ENCODE measurements around the gene EP300. TPM values are rescaled to one million over a fixed set of nuclear protein-coding genes. Genes with fewer than 3 reads are reported as not detected.
"Not testable (repeated sequence)": the region's sequence is repeated elsewhere in the genome, so short reads cannot be mapped to it uniquely, and the experiment has no call there.

The EP300 gene
- total RNA-seq (ENCODE audit: unreplicated experiment) = 115 TPM
- long read RNA-seq, partial matches to known transcripts = 4 of 5 reads
- long read RNA-seq, other reads (novel, unspliced or antisense) = 1 of 5 reads

DNA sequence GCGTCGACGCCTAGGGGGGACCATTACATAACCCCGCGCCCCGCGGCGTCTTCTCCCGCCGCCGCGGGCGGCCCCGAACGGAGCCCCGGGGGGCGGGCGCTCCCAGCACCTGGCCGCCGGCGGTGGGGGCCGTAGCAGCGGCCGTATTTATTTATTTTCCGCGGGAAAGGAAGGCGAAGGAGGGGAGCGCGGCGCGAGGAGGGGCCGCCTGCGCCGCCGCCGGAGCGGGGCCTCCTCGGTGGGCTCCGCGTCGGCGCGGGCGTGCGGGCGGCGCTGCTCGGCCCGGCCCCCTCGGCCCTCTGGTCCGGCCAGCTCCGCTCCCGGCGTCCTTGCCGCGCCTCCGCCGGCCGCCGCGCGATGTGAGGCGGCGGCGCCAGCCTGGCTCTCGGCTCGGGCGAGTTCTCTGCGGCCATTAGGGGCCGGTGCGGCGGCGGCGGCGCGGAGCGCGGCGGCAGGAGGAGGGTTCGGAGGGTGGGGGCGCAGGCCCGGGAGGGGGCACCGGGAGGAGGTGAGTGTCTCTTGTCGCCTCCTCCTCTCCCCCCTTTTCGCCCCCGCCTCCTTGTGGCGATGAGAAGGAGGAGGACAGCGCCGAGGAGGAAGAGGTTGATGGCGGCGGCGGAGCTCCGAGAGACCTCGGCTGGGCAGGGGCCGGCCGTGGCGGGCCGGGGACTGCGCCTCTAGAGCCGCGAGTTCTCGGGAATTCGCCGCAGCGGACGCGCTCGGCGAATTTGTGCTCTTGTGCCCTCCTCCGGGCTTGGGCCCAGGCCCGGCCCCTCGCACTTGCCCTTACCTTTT lies at the start of gene EP300:
TSS of gene EP300 (plus strand) at position 570 of the 795 bp plus-strand sequence. CDS start 413 bp downstream, outside the sequence.
- DNase-seq (ENCODE audit: low spot score) = peak; percentile 68
- Mint-ChIP-seq H3K27ac (ENCODE audit: unreplicated experiment) (peak within 1 kb of the TSS; percentile 100), H3K4me3 (ENCODE audit: unreplicated experiment) (peak within 1 kb of the TSS; percentile 100), H3K9me3 (ENCODE audit: unreplicated experiment) (no peaks in the 10 kb centered on the region), H3K27me3 (ENCODE audit: unreplicated experiment) (peaks cover 8% of the 10 kb centered on the region), H3K36me3 (ENCODE audit: low read depth, unreplicated experiment) (peaks cover 20% of the 10 kb centered on the region), H3K4me1 (ENCODE audit: unreplicated experiment) (peaks cover 31% of the 10 kb centered on the region)
- TF ChIP-seq, protein P1, sequence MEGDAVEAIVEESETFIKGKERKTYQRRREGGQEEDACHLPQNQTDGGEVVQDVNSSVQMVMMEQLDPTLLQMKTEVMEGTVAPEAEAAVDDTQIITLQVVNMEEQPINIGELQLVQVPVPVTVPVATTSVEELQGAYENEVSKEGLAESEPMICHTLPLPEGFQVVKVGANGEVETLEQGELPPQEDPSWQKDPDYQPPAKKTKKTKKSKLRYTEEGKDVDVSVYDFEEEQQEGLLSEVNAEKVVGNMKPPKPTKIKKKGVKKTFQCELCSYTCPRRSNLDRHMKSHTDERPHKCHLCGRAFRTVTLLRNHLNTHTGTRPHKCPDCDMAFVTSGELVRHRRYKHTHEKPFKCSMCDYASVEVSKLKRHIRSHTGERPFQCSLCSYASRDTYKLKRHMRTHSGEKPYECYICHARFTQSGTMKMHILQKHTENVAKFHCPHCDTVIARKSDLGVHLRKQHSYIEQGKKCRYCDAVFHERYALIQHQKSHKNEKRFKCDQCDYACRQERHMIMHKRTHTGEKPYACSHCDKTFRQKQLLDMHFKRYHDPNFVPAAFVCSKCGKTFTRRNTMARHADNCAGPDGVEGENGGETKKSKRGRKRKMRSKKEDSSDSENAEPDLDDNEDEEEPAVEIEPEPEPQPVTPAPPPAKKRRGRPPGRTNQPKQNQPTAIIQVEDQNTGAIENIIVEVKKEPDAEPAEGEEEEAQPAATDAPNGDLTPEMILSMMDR (IDR thresholded peaks at IDR 0.05; ENCODE audit: unreplicated experiment) = no peak

GRCh38 chr22:41043722-41044121 lies 48.7 kb upstream of the EP300 start:
- Mint-ChIP-seq H3K27me3 (ENCODE audit: unreplicated experiment) (no peaks in the 10 kb centered on the region), H3K4me3 (ENCODE audit: unreplicated experiment) (no peak overlapping the region), H3K9me3 (ENCODE audit: unreplicated experiment) (no peaks in the 10 kb centered on the region), H3K4me1 (ENCODE audit: unreplicated experiment) (peaks cover 6% of the 10 kb centered on the region), H3K36me3 (ENCODE audit: low read depth, unreplicated experiment) (no peaks in the 10 kb centered on the region), H3K27ac (ENCODE audit: unreplicated experiment) (no peak overlapping the region)
- DNase-seq (ENCODE audit: low spot score) = no peak
- TF ChIP-seq, protein P1 (IDR thresholded peaks at IDR 0.05; ENCODE audit: unreplicated experiment) = no peak

DNA sequence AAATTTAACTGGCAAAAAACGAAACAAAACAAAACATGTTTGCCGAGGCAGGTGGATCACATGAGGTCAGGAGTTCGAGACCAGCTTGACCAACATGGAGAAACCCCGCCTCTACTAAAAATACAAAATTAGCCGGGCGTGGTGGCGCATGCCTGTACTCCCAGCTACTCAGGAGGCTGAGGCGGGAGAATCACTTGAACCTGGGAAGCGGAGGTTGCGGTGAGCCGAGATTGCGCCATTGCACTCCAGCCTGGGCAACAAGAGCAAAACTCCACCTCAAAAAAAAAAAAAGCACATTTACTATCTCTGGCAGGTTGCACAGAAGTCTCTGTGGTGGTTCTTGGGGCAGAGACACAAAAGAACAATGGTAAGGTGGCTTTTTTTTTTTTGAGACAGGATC lies 46.8 kb upstream of the EP300 start:
- not testable (repeated sequence) for H3K4me1 Mint-ChIP-seq (ENCODE audit: unreplicated experiment); H3K9me3 Mint-ChIP-seq (ENCODE audit: unreplicated experiment); H3K4me3 Mint-ChIP-seq (ENCODE audit: unreplicated experiment); DNase-seq (ENCODE audit: low spot score); H3K36me3 Mint-ChIP-seq (ENCODE audit: low read depth, unreplicated experiment); H3K27me3 Mint-ChIP-seq (ENCODE audit: unreplicated experiment); H3K27ac Mint-ChIP-seq (ENCODE audit: unreplicated experiment)

GRCh38 chr22:41047801-41048211 lies 44.6 kb upstream of the EP300 start:
- DNase-seq (ENCODE audit: low spot score) = no peak
- TF ChIP-seq, protein P1 (IDR thresholded peaks at IDR 0.05; ENCODE audit: unreplicated experiment) = no peak
- H3K4me3 Mint-ChIP-seq (ENCODE audit: unreplicated experiment) = no peak overlapping the region
- H3K27me3 Mint-ChIP-seq (ENCODE audit: unreplicated experiment) = no peaks in the 10 kb centered on the region
- H3K9me3 Mint-ChIP-seq (ENCODE audit: unreplicated experiment) = no peaks in the 10 kb centered on the region
- H3K36me3 Mint-ChIP-seq (ENCODE audit: low read depth, unreplicated experiment) = no peaks in the 10 kb centered on the region
- H3K4me1 Mint-ChIP-seq (ENCODE audit: unreplicated experiment) = peaks cover 3% of the 10 kb centered on the region
- no peak overlapping the region for H3K27ac Mint-ChIP-seq (ENCODE audit: unreplicated experiment)

DNA sequence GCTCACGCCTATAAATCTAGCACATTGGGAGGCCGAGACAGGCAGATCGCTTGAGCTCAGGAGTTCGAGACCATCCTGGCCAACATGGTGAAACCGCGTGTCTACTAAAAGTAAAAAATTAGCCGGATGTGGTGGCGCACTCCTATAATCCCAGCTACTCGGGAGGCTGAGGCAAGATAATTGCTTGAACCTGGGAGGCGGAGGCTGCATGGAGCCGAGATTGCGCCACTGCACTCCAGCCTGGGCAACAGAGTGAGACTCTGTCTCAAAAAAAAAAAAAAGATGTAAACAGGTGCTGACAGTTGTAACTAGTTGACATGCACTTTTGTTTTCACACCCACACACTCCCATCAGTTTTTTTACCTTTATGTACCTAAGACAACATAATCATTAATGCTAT lies 44.0 kb upstream of the EP300 start:
- not testable (repeated sequence) for H3K4me1 Mint-ChIP-seq (ENCODE audit: unreplicated experiment); H3K36me3 Mint-ChIP-seq (ENCODE audit: low read depth, unreplicated experiment); H3K9me3 Mint-ChIP-seq (ENCODE audit: unreplicated experiment); H3K27ac Mint-ChIP-seq (ENCODE audit: unreplicated experiment); DNase-seq (ENCODE audit: low spot score); H3K27me3 Mint-ChIP-seq (ENCODE audit: unreplicated experiment); H3K4me3 Mint-ChIP-seq (ENCODE audit: unreplicated experiment)
